ENCODE results near the gene GLTP. TPM values are rescaled to one million over a fixed set of nuclear protein-coding genes. Genes with fewer than 3 reads are reported as not detected.

GLTP gene
- total RNA-seq, 4 donors from 2014 or later: 35.6 to 287 (median 167) TPM

DNA sequence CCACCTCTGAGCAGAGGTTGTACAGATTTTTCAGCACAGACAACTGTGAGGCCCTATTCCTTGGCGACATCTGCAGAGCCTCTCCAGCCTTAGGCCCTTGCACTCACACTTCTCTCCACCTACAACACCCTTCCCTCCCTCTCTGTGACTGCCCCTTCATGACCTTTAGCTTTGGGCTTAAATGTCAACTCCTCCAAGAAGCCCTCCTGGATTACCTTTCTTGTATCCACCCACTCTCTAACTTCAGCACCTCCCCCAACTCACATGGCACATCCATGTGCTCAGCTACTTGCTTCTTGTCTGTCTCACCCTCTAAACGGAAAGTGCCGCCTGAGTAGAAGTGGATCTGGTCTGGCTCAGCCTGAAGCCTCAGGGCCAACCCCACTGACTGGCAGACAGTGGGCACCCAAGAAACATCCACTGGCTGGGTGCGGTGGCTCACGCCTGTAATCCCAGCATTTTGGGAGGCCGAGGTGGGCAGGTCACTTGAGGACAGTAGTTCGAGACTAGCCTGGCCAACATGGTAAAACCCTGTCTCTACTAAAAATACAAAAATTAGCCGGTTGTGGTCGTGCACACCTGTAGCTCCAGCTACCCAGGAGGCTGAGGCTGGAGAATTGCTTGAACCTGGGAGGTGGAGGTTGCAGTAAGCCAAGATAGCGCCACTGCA, 69.3 kb downstream of the GLTP start:
- WGBS, 2 donors (ENCODE audit: low coverage in 1 of 2): 86 to 100% methylated on average over 1 to 10 of the region's 10 CpGs
- intact Hi-C loops (cut with DNase I; ENCODE audit: low total_unique reads): no loop called here

DNA sequence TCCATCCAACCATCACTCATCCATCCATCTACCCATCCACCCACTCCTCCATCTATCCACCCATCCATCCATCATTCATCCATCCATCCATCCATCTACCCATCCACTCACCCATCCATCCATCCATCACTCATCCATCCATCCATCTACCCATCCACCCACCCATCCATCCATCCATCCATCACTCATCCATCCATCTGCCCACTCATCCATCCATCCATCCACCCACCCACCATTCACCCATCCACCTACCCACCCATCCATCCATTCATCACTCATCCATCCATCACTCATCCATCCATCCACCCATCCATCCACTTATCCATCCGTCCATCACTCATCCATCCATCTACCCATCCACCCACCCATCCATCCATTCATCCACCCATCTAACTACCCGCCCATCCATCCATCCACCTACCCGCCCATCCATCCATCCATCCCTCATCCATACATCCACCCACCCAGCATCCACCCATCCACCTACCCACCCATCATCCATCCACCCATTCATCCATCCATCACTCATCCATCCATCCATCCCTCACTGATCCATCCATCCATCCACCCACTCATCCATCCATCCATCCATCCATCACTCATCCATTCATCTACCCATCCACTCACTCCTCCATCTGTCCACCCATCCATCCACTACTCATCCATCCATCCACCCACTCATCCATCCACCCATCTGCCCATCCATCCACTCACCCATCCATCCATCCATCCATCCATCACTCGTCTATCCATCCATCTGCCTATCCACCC, 71.3 kb downstream of the GLTP start:
- H3K4me1 ChIP-seq: no peaks in the 10 kb centered on the region
- intact Hi-C loops (cut with DNase I; ENCODE audit: low total_unique reads) (no loop called here), in situ Hi-C loops (cut with MboI; ENCODE audit: low pct_ligation_motif_present in 1 of 4, low pct_unique_long_range_greater_than_20kb in 1 of 4, low sequenced_read_pairs in 3 of 4) (loop anchor here in 2 of 4 donors (10.0 kb wide), 2 partner anchors 66 to 76 kb away; partner anchors contain the start of gene GLTP (in 1 of the 2))
- DNase-seq: no peak
- H3K9me3 ChIP-seq: no peaks in the 10 kb centered on the region
- no peaks in the 10 kb centered on the region for H3K27me3 ChIP-seq
- H3K4me3 ChIP-seq: no peak overlapping the region
- TF ChIP-seq POLR2A (IDR thresholded peaks at IDR 0.05) (no peak), EP300 (IDR thresholded peaks at IDR 0.05; ENCODE audit: low read depth) (no peak), POLR2AphosphoS5 (IDR thresholded peaks at IDR 0.05) (no peak)
- TF ChIP-seq, protein P1, sequence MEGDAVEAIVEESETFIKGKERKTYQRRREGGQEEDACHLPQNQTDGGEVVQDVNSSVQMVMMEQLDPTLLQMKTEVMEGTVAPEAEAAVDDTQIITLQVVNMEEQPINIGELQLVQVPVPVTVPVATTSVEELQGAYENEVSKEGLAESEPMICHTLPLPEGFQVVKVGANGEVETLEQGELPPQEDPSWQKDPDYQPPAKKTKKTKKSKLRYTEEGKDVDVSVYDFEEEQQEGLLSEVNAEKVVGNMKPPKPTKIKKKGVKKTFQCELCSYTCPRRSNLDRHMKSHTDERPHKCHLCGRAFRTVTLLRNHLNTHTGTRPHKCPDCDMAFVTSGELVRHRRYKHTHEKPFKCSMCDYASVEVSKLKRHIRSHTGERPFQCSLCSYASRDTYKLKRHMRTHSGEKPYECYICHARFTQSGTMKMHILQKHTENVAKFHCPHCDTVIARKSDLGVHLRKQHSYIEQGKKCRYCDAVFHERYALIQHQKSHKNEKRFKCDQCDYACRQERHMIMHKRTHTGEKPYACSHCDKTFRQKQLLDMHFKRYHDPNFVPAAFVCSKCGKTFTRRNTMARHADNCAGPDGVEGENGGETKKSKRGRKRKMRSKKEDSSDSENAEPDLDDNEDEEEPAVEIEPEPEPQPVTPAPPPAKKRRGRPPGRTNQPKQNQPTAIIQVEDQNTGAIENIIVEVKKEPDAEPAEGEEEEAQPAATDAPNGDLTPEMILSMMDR (IDR thresholded peaks at IDR 0.05): no peak
- no peak overlapping the region for H3K27ac ChIP-seq
- H3K36me3 ChIP-seq: no peaks in the 10 kb centered on the region
- 79 to 90% methylated on average over 4 of the region's 4 CpGs for WGBS, 2 donors (ENCODE audit: low coverage in 1 of 2)

More for the DNA sequence above, 69.3 kb downstream of the GLTP start:
- H3K27ac ChIP-seq: no peak overlapping the region
- no peaks in the 10 kb centered on the region for H3K4me1 ChIP-seq
- no peaks in the 10 kb centered on the region for H3K9me3 ChIP-seq
- TF ChIP-seq, protein P1 (IDR thresholded peaks at IDR 0.05): no peak
- TF ChIP-seq POLR2A (IDR thresholded peaks at IDR 0.05): no peak
- H3K4me3 ChIP-seq: no peak overlapping the region
- no peaks in the 10 kb centered on the region for H3K27me3 ChIP-seq
- no peak for DNase-seq
- in situ Hi-C loops (cut with MboI; ENCODE audit: low pct_ligation_motif_present in 1 of 4, low pct_unique_long_range_greater_than_20kb in 1 of 4, low sequenced_read_pairs in 3 of 4): no loop called here
- H3K36me3 ChIP-seq: no peaks in the 10 kb centered on the region

DNA sequence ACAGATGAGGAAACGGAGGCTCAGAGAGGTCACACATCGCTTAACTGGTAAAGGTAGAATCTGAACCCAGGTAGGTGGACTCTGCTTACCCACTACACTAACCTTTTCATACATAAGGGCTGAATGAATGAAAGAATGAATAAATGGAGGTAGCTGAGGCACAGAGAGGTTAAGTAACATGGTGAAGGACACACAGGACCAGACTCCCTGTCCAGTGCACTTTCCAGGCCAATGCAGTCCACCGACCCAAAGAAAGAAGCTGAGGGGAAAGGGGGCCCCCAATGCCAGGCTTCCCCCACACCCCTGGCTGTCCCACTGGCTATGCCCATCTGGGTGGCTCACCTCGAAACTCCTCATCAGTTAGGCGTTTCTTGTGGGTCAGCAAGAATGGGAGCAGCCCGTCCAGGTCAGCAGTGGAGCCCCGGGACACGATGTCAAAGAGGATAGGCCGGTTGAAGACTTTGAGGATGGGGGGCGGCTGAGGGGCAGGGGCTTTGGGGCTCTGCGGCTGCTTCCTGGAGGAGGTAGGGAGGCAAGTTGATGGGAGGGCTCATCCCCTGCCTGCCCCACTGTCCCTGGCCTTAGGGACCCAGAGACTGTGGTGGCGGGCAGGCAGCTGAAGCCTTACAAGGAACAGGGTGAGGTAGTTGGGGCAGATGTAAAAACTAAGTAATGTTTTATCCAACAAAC, 72.2 kb downstream of the GLTP start:
- H3K9me3 ChIP-seq: no peaks in the 10 kb centered on the region
- H3K27ac ChIP-seq: no peak overlapping the region
- TF ChIP-seq EP300 (IDR thresholded peaks at IDR 0.05; ENCODE audit: low read depth) (no peak), POLR2A (IDR thresholded peaks at IDR 0.05) (no peak), POLR2AphosphoS5 (IDR thresholded peaks at IDR 0.05) (no peak)
- TF ChIP-seq, protein P1 (IDR thresholded peaks at IDR 0.05): no peak
- no peaks in the 10 kb centered on the region for H3K27me3 ChIP-seq
- 92% methylated on average over 12 of the region's 12 CpGs; no CpG with 5 or more reads in 1 of the 2 donors for WGBS, 2 donors (ENCODE audit: low coverage in 1 of 2)
- no peak overlapping the region for H3K4me3 ChIP-seq
- H3K4me1 ChIP-seq: no peaks in the 10 kb centered on the region
- DNase-seq: no peak
- in situ Hi-C loops (cut with MboI; ENCODE audit: low pct_ligation_motif_present in 1 of 4, low pct_unique_long_range_greater_than_20kb in 1 of 4, low sequenced_read_pairs in 3 of 4) (loop anchor here in 2 of 4 donors (10.0 kb wide), 2 partner anchors 67 to 77 kb away; partner anchors contain the start of gene GLTP (in 1 of the 2)), intact Hi-C loops (cut with DNase I; ENCODE audit: low total_unique reads) (no loop called here)
- H3K36me3 ChIP-seq: no peaks in the 10 kb centered on the region
